HepG2 (cell line): ENCODE data around the gene QSOX2. TPM values are rescaled to one million over a fixed set of nuclear protein-coding genes. Genes with fewer than 3 reads are reported as not detected.

ENCODE experiments used
- ARID5B ChIP-seq: IDR thresholded peaks from 2 replicates; pipeline ENCODE4 v1.4.0; 2020; ENCODE audit warnings: mild to moderate bottlenecking, missing genetic modification reagents
- ATAD3A ChIP-seq: sonication (generic); formaldehyde crosslinking; IDR thresholded peaks from 2 replicates; pipeline ENCODE4 v1.4.0; 2020; ENCODE audit warnings: missing genetic modification reagents
- ATF1 ChIP-seq: IDR thresholded peaks from 2 replicates; pipeline ENCODE4 v1.6.1; 2016; ENCODE audit warnings: mild to moderate bottlenecking, control low read depth
- IKZF5 ChIP-seq: IDR thresholded peaks from 2 replicates; pipeline ENCODE4 v1.6.1; 2018; ENCODE audit warnings: missing genetic modification reagents, mild to moderate bottlenecking, missing compliant biosample characterization
- MEIS1 ChIP-seq: sonication (generic); formaldehyde crosslinking; IDR thresholded peaks from 2 replicates; pipeline ENCODE4 v1.9.0; 2021; ENCODE audit warnings: mild to moderate bottlenecking, missing genetic modification reagents, moderate library complexity, borderline replicate concordance
- PAXIP1 ChIP-seq: sonication (generic); formaldehyde crosslinking; conservative IDR thresholded peaks from 2 replicates; pipeline ENCODE4 v1.4.0; 2020; ENCODE audit warnings: mild to moderate bottlenecking, missing genetic modification reagents, moderate library complexity
- PITX1 ChIP-seq: sonication (generic); formaldehyde crosslinking; IDR thresholded peaks from 2 replicates; pipeline ENCODE4 v1.5.1; 2020; ENCODE audit warnings: mild to moderate bottlenecking, missing genetic modification reagents
- RBM39 ChIP-seq: fragments of 200-400 bp; formaldehyde crosslinking; IDR thresholded peaks from one replicate; pipeline ENCODE4 v1.6.1; 2018; ENCODE audit warnings: antibody characterized with exemption, mild to moderate bottlenecking, low read depth, low read length; ENCODE audit not compliant: poor library complexity, severe bottlenecking
- SAP130 ChIP-seq: IDR thresholded peaks from 2 replicates; pipeline ENCODE4 v1.6.1; 2016; ENCODE audit warnings: low read depth
- SMARCC2 ChIP-seq: fragments of 450-650 bp; IDR thresholded peaks from 2 replicates; pipeline ENCODE4 v1.6.1; 2017; ENCODE audit warnings: antibody characterized with exemption, mild to moderate bottlenecking
- TCF12 ChIP-seq, 2 experiments: fragments of 450-650 bp in 1 of 2; sonication (generic) in 1 of 2; formaldehyde crosslinking in 1 of 2; IDR thresholded peaks; 2 replicates each; pipeline versions ENCODE4 v1.6.1 to v1.8.0; 2017 to 2022; ENCODE audit warnings: antibody characterized with exemption in 1 of 2, mild to moderate bottlenecking in 1 of 2, missing genetic modification reagents in 1 of 2, moderate library complexity in 1 of 2
- TCF7 ChIP-seq: sonication (generic); IDR thresholded peaks from 2 replicates; pipeline ENCODE4 v1.6.1; 2016; ENCODE audit warnings: antibody characterized with exemption, low read depth
- WIZ ChIP-seq: sonication (generic); formaldehyde crosslinking; IDR thresholded peaks from 2 replicates; pipeline ENCODE4 v1.5.1; 2020; ENCODE audit warnings: mild to moderate bottlenecking, missing genetic modification reagents
- ZMAT3 ChIP-seq: sonication (generic); formaldehyde crosslinking; conservative IDR thresholded peaks from 2 replicates; pipeline ENCODE4 v1.7.0; 2021; ENCODE audit warnings: missing genetic modification reagents
- ZNF10 ChIP-seq: sonication (generic); formaldehyde crosslinking; IDR thresholded peaks from 2 replicates; pipeline ENCODE4 v1.4.0; 2020; ENCODE audit warnings: mild to moderate bottlenecking, low read depth, missing genetic modification reagents, borderline replicate concordance
- ZNF547 ChIP-seq: sonication (generic); formaldehyde crosslinking; IDR thresholded peaks from 2 replicates; pipeline ENCODE4 v1.5.1; 2020; ENCODE audit warnings: mild to moderate bottlenecking, missing genetic modification reagents
- polyA plus RNA-seq, 8 experiments: library from polyadenylated mRNA; depleted of rRNA in 3 of 8; stranded (reverse) in 7 of 8; unstranded in 1 of 8; fragments of >200 nt; fragmentation: Illumina TruSeq in 4 of 8; extraction: Trizol in 4 of 8; gene quantifications; 2 replicates each; pipeline versions ENCODE4 v1.2.1 to v1.2.3, GENCODE V29; 2011 to 2016; ENCODE audit warnings: low read depth in 4 of 8, missing spikeins in 1 of 8, mixed read lengths in 1 of 8; ENCODE audit not compliant: insufficient read depth in 1 of 8
- total RNA-seq, 5 experiments: library from RNA; depleted of rRNA; stranded (reverse); fragments of >200 nt; fragmentation: Illumina TruSeq; extraction: Trizol; gene quantifications; 2 replicates each; pipeline ENCODE4 v1.2.3, GENCODE V29; 2016; ENCODE audit warnings: low read depth in 1 of 5

The QSOX2 gene
- total and polyA plus RNA-seq, 2 of the 13 experiments (the other 11 are each of a cell fraction or from before 2014, with no cell fraction given), result 27.1 to 42.1 TPM

- TF ChIP-seq ARID5B (CRISPR knock-in tag) (0 out of 2 replicates have a peak, but pooled peaks have one; percentile 22), IKZF5 (CRISPR knock-in tag) (0 out of 2 replicates have a peak, but pooled peaks have one; percentile 21), TCF7 (peak; percentile 60), PITX1 (0 out of 2 replicates have a peak, but pooled peaks have one; percentile 35), RBM39 (peak; percentile 9), ATF1 (no peak), ZNF547 (CRISPR knock-in tag) (0 out of 2 replicates have a peak, but pooled peaks have one; percentile 50), MEIS1 (CRISPR knock-in tag) (0 out of 2 replicates have a peak, but pooled peaks have one; percentile 30), WIZ (CRISPR knock-in tag) (no peak), ZMAT3 (CRISPR knock-in tag) (0 out of 2 replicates have a peak, but pooled peaks have one; percentile 29), ATAD3A (no peak), SMARCC2 (no peak), PAXIP1 (CRISPR knock-in tag) (peak; percentile 51; the same call in 1 of the 2 replicates), TCF12 (IDR thresholded peaks at IDR 0.05) (no peak), TCF12 (CRISPR knock-in tag; IDR thresholded peaks at IDR 0.05) (no peak), SAP130 (CRISPR knock-in tag) (peak; percentile 33), ZNF10 (no peak)
Observed at GRCh38 chr9:136171009-136171800, 74.4 kb downstream of the QSOX2 start (continued).
